Stimulated activated CD4-positive, alpha-beta T cell treated with anti-CD3 and anti-CD28 coated beads, Interleukin-1b, Interleukin-23, amount 100 ng/mL, for 4 hours (primary cell): ENCODE measurements around the gene HDHD2.
"Not testable (repeated sequence)": the region's sequence is repeated elsewhere in the genome, so short reads cannot be mapped to it uniquely, and the experiment has no call there.

Experiments
- DNase-seq, 2 donors: peaks; one replicate each; pipeline ENCODE4 v3.0.0-alpha.2; 2020; ENCODE audit warnings: low read depth in 2 of 2

Gene HDHD2, protein sequence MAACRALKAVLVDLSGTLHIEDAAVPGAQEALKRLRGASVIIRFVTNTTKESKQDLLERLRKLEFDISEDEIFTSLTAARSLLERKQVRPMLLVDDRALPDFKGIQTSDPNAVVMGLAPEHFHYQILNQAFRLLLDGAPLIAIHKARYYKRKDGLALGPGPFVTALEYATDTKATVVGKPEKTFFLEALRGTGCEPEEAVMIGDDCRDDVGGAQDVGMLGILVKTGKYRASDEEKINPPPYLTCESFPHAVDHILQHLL

GRCh38 chr18:47150029-47150823, at the start of gene HDHD2:
Gene HDHD2 (minus strand): TSS chr18:47150500. CDS start chr18:47136439, 14,061 bp downstream.
- peak; percentile 66 to 79 for DNase-seq

DNA sequence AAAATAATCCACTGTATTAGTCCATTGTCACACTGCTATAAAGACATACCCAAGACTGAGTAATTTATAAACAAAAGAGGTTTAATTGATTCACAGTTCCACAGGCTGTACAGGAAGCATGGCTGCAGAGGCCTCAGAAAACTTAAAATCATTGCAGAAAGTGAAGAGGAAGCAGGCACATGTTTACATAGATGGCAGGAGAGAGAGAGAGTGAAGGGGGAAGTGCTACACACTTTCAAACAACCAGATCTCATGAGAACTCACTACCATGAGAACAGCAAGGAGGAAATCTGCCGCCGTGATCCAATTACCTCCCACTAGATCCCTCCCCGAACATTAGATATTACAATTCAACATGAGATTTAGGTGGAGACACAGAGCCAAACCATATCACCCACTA, 45.7 kb upstream of the HDHD2 start:
- not testable (repeated sequence) for DNase-seq

DNA sequence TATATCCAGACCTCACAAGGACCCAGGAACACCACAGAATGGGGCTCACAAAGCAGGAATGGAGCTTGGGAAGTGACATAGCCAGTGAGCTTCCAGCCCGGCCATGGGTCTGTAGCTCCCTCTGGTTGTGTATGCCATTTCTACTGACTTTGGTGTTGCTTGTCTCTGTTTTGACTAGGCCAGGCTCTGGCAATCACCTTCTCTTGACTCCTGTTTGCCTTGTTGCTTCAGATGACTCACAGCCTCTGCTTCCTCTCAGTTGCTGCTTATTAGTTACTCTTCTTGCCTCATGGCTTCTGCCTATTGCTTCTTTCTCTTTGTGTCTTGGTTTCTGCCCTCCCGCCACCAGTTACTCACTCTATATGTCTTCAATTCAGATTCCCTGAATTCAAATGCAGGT, 41.7 kb upstream of the HDHD2 start:
- no peak for DNase-seq

- DNase-seq = no peak
These were observed 37.4 kb upstream of the HDHD2 start for GRCh38 chr18:47187721-47188120.

GRCh38 chr18:47184419-47185050, 34.2 kb upstream of the HDHD2 start:
- no peak for DNase-seq

GRCh38 chr18:47182156-47182555, 31.9 kb upstream of the HDHD2 start:
- not testable (repeated sequence) for DNase-seq

- no peak for DNase-seq
These were observed 30.5 kb upstream of the HDHD2 start for GRCh38 chr18:47180765-47181164.

DNA sequence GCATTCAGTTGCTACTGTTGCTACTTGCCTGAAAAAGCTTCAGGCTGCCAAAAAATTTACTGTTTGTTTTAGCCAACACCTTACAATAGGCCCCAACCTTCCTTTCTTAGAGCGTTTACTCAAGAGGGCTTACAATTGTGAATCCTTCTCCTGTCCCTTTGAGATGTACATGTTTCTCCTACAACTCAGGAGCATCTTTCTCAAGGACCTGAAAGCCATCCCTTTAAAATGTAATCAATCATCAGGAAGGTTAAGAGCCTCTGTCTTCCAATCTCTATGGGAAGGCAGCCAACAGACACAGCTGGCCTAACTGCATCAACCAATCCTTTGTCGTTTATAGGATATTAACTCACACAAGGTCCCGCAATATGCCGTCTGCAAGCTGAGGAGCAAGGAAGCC, 29.2 kb upstream of the HDHD2 start:
- DNase-seq = no peak

DNA sequence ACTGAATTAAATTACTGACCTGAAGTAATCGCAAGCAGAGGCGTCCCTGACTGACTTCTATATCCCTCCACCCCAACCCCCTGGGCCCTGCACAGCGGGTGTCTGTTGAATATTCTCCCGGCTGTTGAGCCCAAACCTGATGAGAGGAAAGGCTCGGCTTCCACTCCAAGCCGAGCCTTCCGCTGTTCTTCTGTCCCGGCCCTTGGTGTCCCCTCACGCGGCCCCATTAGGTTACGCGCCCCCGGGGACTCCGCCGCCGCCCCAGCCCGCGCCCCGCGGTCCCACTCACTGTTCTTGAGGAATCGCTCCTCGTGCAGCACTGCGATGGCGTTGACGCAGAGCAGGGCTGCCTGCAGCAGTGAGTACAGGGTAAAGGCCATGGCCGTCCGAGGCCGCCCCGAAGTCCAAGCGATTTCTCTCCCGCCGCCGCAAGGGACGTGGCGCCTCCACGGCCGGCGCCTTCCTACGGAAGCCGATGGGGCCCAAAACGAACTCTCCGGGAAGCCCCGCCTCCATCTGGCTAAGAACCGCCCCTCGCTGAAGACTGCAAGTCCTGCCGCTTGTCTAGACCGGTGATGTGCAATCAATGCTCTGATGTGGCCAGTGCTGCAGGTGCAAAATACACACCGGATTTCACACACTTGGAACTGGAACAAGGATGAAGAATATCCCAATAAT, 25.7 kb upstream of the HDHD2 start, which contains the start of gene IER3IP1:
IER3IP1 (minus strand) TSS at position 467 of the 678 bp plus-strand sequence; CDS start at position 380, 87 bp downstream.
- peak; percentile 87 for DNase-seq

- no peak for DNase-seq
These were observed 25.1 kb upstream of the HDHD2 start for GRCh38 chr18:47175283-47175897.

- no peak for DNase-seq
These were observed 24.3 kb upstream of the HDHD2 start for GRCh38 chr18:47174545-47175116.

DNA sequence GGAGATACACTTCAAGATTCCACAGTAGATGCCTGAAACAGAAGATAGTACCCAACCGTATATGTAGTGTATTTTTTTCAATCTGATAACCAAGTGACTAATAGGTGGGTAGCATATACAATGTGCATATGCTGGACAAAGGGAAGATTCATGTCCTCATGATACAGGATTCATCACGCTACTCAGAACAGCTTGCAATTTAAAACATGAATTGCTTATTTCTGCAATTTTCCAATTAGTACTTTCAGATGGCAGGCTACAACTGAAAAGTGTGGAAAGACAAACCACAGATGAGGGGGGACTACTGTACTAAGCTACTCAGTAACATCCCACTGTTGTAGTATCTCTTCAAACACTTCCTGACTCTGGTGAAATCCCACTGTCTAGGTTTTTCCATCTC, 22.2 kb upstream of the HDHD2 start:
- DNase-seq = no peak

- DNase-seq = no peak
These were observed 18.6 kb upstream of the HDHD2 start for GRCh38 chr18:47168913-47169312.

GRCh38 chr18:47168509-47168908, 18.2 kb upstream of the HDHD2 start:
- no peak for DNase-seq

- DNase-seq = no peak
These were observed 16.0 kb upstream of the HDHD2 start for GRCh38 chr18:47166294-47166693.

DNA sequence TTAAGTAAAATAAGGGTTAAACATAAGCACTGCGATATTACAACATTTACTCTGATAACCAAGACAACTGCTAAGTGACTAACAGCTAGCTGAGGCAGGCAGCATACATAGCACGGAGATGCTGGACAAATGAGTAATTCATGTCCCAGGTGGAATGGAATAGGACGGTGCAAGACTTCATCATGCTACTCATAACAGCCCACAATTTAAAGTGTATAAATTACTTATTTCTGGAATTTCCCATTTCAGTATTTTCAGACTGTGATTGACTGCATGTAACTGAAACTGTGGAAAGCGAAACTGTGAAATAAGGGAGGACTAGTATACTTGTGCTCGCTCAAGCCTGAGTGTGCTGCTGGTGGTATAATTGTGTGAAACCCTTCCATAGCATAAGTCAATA, 12.9 kb upstream of the HDHD2 start:
- DNase-seq = no peak

DNA sequence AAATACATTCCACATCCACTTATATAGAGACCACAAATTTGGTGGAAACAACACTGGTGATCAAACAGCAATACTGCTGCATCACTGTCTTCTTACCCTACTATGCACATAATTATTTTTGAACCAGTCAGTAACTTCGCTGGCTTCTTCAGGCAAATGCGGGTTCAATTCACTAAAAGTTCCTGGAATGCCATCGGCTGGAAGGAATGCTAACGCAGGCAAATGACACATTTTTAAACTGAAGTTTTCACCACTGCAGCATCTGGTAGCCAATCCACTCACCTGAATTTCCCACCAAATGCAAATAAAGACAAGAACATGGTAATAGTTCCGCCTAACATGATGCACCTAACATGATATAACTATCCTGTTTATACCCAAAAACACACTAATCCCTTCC, 10.0 kb upstream of the HDHD2 start:
- DNase-seq = no peak

- not testable (repeated sequence) for DNase-seq
These were observed 8.1 kb upstream of the HDHD2 start for GRCh38 chr18:47158404-47158803.

DNA sequence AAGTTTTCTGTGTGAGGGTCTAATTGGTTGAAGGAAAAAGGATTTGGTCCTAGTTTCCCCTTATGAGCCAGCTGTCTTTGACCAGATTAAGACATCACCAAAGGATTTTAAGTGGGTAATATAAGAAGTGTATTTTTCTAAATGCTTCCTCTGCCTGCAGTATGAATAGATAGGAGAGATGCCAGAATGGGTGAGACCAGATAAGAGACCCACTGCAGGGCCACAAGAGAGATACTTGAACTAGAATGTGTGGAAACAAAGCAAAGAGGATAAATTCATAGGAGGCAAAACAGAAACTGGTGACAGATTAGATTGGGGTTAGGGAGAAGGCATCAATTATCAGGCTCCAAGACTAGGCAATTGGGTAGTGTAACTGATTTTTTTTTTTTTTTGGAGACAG, 1.1 kb upstream of the HDHD2 start:
- DNase-seq = no peak

DNA sequence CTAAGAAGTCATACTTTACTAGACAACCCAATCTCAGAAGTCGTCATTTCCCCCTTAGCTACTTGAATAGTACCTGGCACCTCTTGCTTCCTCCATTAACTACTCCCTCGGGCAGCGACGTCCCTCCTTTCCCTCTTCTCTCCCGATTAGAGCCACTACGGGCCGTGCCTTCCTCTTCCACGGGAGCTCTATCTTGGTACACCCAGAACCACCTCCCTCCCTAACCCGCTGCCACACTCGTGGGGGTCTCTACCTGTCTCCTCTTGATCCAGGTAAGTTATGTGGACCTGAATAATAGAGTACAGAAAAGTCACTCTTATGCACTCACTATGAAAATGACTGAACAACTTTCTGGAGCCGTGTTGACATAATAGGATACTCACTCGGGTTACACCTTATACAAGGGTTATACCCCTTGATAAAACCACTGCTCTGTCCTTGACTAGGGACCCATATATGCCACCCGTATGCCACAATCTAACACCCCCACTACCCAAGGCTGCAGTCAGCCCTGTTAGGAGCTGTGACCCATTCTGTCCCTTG, 595 bp upstream of the HDHD2 start:
- no peak for DNase-seq

- DNase-seq = peak in 1 of 2 donors; percentile 2
These were observed 757 bp downstream of the HDHD2 start for GRCh38 chr18:47149457-47150028.
